Activated CD4-positive, CD25-positive, alpha-beta regulatory T cell (primary cell): ENCODE measurements around the gene SNX18.

Source experiments
- DNase-seq, 4 experiments: peaks; one replicate each; lab custom pipeline; 2025; lab: John Stamatoyannopoulos, UW

SNX18 gene

GRCh38 chr5:54580997-54581811, 63.6 kb downstream of the SNX18 start:
- no peak for DNase-seq

- DNase-seq = no peak
These were observed 64.4 kb downstream of the SNX18 start for GRCh38 chr5:54581831-54582548.

- DNase-seq = no peak
These were observed 68.8 kb downstream of the SNX18 start for GRCh38 chr5:54586336-54586735.

GRCh38 chr5:54589786-54590185, 72.2 kb downstream of the SNX18 start:
- DNase-seq = no peak

- no peak for DNase-seq
These were observed 73.3 kb downstream of the SNX18 start for GRCh38 chr5:54590824-54591223.

GRCh38 chr5:54593779-54594178, 76.2 kb downstream of the SNX18 start:
- no peak for DNase-seq

- DNase-seq = no peak
These were observed 76.6 kb downstream of the SNX18 start for GRCh38 chr5:54594181-54594580.

- DNase-seq = no peak
These were observed 78.2 kb downstream of the SNX18 start for GRCh38 chr5:54595721-54596120.
